GM19351 (cell line): ENCODE results near the gene USP36.

Source experiments
- ATAC-seq: cut with Tn5 transposase; IDR thresholded peaks from one replicate; pipeline ENCODE4 v1.9.1; 2021; ENCODE audit warnings: mild to moderate bottlenecking, moderate library complexity; ENCODE audit not compliant: unreplicated experiment

USP36 gene

DNA sequence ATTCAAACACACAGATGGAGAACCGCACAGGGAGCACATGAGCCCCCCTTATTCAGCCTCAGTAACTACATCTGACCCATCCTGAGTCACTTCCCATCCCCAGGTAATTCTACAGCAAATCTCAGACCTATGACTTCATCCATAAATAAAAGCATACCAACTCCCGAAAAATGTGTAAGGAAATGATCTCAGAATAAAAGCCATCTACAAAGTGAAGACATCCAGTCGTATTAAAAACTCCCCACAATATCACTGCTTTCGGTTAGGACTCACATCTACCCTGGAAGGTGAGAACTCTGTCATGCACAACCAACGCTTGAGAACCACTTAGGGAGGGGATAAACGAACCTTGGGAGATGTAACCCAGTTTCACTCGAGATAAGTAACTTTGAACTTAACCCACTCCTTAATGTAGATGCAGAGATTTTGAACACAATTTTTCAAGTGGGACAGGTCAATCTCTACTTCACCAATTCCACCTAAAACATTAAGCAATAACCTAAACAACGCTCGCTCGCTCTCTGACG lies 1.3 kb downstream of the USP36 start:
- no peak for ATAC-seq

DNA sequence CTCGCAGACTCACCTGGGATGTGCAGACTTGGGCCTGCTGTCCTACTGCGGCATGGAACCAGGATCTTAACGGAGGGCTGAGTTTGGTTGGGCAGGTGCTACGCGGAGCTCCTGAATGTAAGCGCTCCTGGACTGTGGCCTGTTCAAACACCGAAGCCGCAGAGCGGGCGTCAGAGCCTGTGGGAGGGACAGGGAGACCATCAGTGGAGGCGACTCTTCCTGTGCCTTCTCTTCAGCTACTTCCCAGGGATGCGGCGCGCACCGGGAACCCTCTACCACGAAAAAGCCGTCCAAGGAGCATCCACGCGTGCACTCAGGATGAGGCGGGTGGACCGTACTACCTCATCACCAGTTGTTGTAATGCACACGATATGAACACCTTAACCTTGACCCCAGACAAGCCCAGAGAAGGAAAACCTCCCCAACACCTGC lies 2.0 kb downstream of the USP36 start:
- ATAC-seq, result no peak

DNA sequence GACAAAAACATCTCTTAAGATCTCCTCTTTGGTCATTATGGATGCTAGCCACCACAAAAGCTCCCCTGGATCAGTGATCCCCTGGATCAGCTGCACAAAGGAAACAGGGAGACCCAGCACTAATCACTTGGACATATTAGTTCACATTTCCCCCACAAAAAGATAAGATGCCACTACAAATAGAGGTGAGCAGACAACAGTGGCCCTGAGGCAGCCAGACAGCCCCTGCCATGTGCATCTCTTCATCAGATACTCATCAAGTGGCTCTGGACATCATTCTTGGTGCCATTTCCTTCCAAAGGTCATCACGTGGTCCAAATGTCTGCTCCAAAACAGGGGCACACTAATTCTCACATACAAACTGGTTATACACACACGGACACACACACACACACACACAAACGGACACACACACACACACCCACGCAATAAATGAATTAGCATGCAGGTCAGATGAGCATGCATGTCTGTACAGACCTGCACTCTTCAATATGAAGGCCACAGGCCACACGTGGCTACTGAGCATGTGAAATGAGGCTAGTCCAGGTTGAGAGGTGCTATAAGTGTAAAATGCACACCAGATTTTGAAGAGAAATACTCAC lies 4.1 kb downstream of the USP36 start:
- ATAC-seq, result no peak

DNA sequence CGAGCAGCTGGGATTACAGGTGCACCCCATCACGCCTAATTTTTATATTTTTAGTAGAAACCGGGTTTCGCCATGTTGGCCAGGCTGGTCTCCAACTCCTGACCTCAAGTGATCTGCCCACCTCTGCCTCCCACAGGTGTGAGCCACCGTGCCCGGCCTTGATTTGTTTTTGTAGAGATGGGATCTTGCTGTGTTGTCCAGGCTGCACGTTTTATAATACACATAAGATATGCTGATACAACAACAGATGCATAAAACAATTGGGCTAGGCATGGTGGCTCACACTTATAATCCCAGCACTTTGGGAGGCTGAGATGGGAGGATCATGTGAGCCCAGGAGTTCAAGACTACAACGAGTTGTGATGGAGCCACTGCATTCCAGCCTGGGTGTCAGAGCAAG lies 6.0 kb downstream of the USP36 start:
- ATAC-seq, result no peak

- no peak for ATAC-seq
Measured at GRCh38 chr17:78832541-78832810, 8.1 kb downstream of the USP36 start.

GRCh38 chr17:78831688-78832540 lies 8.7 kb downstream of the USP36 start:
- no peak for ATAC-seq

GRCh38 chr17:78829477-78829876 lies 11.1 kb downstream of the USP36 start:
- ATAC-seq, result no peak

GRCh38 chr17:78828470-78829185 lies 12.0 kb downstream of the USP36 start:
- ATAC-seq, result no peak

GRCh38 chr17:78826836-78827509 lies 13.6 kb downstream of the USP36 start:
- no peak for ATAC-seq

DNA sequence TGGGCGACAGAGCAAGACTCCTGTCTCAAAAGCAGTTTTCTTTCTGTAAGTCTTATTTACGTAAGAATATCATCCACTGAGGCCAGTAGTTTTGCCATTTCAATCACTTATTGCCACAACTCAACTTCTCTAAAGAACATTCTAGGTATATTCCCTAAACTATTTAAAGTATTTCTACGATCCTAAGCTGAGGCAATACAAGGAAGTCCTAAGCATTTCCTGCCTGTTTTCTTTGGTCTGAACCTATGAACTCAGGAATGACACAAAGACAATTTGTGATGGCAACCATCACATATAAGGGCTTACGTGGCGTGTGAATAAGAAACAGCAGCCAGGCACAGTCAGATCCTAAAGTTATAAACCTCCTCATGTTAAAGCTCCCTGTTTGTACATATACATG lies 14.2 kb downstream of the USP36 start:
- no peak for ATAC-seq

DNA sequence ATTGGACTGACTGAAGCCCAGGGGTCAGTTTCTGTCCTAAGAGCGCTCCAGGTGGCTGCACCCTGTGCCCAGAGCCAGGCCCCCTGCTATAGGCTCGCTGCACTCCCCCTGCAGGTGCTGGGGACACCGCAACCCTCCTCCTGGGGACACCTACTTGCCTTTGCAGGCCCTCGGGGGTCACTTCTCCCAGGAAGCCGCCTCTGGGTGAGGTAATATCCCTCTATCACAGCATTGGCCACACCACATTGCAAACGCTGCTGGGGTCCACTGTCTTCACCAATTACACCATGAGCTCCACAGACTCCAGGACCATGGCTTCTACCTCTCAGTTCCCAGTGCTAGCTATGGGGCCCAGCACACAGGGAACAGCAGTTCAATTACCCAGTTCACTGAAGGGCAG lies 14.9 kb downstream of the USP36 start:
- ATAC-seq, result no peak

DNA sequence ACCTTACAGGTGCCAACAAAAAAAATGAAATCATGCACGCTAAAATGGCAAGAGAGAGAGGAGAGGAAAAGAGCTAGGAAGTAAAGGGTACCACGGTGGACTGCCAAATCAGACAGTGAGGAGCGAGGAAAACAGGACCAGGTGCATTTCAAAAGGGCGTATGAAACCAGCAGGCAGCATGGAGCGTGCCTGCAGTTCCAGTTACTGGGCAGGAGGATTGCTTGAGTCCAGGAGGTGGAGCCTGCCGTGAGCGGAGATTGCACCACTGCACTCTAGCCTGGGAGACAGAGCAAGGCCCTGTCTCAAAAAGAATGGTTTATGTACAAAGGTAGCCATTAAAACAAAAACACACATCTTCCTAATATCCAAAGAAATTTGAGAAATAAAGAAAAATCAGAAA lies 16.4 kb downstream of the USP36 start:
- no peak for ATAC-seq

DNA sequence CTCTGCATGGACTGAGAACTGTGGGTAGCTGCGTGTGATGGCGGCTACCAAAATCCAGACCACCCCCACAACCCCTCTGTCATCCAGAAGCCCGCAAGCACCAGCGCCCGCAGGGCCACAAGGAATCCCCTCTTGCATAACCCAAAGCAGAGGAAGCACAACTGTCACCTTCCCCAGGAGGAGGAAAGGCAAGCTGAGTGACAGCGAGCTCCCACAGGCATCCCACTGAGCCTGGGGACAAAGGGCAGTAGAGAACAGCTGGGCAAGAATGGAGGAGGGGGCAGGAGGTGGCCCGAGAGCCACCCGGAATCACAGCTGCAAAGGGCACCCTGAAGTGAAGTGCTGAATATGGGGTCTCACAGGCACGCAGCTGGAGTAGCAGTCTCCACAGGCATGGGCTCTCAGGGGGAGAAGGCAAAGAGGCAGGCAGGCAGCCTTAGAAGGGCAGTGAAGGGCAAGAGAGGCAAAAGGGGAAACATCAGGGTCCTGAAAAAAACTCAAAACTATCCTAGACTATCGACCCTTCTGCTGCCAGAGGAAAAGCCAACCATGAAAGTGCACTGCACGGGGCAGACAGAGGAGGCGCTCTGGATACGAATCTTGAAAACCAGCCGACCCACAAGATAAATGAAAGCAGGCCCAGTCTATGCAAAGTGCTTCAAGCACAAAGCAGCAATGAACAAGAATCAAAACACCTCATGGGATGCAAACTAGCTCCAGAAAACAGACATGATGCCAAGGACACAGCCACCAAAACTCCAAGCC lies 17.1 kb downstream of the USP36 start:
- no peak for ATAC-seq

DNA sequence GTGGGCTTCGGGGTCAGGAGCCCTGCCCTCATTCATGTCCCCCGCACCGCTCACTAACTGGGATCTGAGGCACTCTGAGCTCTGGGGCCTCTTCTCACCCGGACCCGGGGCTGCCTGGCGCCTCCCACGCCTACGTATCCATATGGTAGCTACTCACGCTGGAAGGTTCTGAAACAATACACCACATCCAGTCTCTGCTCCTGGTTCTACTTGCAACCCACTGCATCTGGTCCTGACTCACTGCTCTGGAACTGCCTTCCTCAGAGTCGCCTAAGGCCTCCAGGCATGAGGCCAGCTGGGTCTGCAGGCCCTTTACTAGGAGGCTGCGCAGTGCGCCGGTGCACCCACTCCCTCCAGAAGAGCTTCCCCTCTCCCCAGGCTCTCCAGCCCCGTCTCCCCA lies 18.1 kb downstream of the USP36 start:
- ATAC-seq, result no peak

GRCh38 chr17:78821961-78822360 lies 18.7 kb downstream of the USP36 start:
- ATAC-seq, result no peak

- ATAC-seq, result no peak
Measured at GRCh38 chr17:78820841-78821240, 19.8 kb downstream of the USP36 start.

- no peak for ATAC-seq
Measured at GRCh38 chr17:78819806-78820792, 20.5 kb downstream of the USP36 start.

GRCh38 chr17:78819402-78819801 lies 21.2 kb downstream of the USP36 start:
- ATAC-seq, result no peak

GRCh38 chr17:78818932-78819331 lies 21.7 kb downstream of the USP36 start:
- no peak for ATAC-seq
